DOHH2 (cell line): ENCODE results near the gene EFL1.

Experiments
- H3F3A ChIP-seq: fragments of 200-600 bp; sonication (generic), shearing (Covaris generic); 2 replicates; pipeline ENCODE4 v1.6.0; 2016; ENCODE audit warnings: antibody characterized with exemption, mild to moderate bottlenecking; ENCODE audit not compliant: control insufficient read depth, insufficient read depth
- H3K27ac ChIP-seq: fragments of 200-600 bp; sonication (generic); 2 replicates; pipeline ENCODE4 v1.5.1; 2014; ENCODE audit warnings: low read depth, mild to moderate bottlenecking, low read length, moderate library complexity
- H3K27me3 ChIP-seq: fragments of 200-600 bp; sonication (generic); 2 replicates; pipeline ENCODE4 v1.6.1; 2014; ENCODE audit warnings: mild to moderate bottlenecking, low read length, mixed read lengths; ENCODE audit not compliant: control insufficient read depth
- H3K36me3 ChIP-seq: fragments of 200-600 bp; sonication (generic); 2 replicates; pipeline ENCODE4 v1.6.1; 2014; ENCODE audit warnings: mild to moderate bottlenecking, low read length, moderate library complexity, mixed read lengths; ENCODE audit not compliant: control insufficient read depth
- H3K4me1 ChIP-seq: fragments of 200-600 bp; sonication (generic); 2 replicates; pipeline ENCODE4 v1.6.1; 2014; ENCODE audit warnings: mild to moderate bottlenecking, low read length, mixed read lengths; ENCODE audit not compliant: control insufficient read depth
- H3K4me2 ChIP-seq: fragments of 200-600 bp; sonication (generic); 2 replicates; pipeline ENCODE4 v1.6.0; 2014; ENCODE audit warnings: mild to moderate bottlenecking, low read length, moderate library complexity
- H3K4me3 ChIP-seq: fragments of 200-600 bp; sonication (generic); 2 replicates; pipeline ENCODE4 v1.5.1; 2014; ENCODE audit warnings: mild to moderate bottlenecking, low read length, mixed read lengths
- H3K79me2 ChIP-seq: fragments of 200-600 bp; sonication (generic); 2 replicates; pipeline ENCODE4 v1.6.1; 2014; ENCODE audit warnings: mild to moderate bottlenecking, low read length, mixed read lengths; ENCODE audit not compliant: control insufficient read depth
- H3K9me2 ChIP-seq: fragments of 200-600 bp; sonication (generic); replicated peaks from 2 replicates; pipeline ENCODE4 v1.6.1; 2014; ENCODE audit warnings: mild to moderate bottlenecking, low read length, mixed read lengths; ENCODE audit not compliant: control insufficient read depth
- H3K9me3 ChIP-seq: fragments of 200-600 bp; sonication (generic); 2 replicates; pipeline ENCODE4 v1.6.1; 2014; ENCODE audit warnings: antibody characterized with exemption, low read length, mixed read lengths; ENCODE audit not compliant: control insufficient read depth, insufficient read depth
- H4K20me1 ChIP-seq: fragments of 200-600 bp; sonication (generic); 2 replicates; pipeline ENCODE4 v1.6.0; 2014; ENCODE audit warnings: low read depth, mild to moderate bottlenecking, antibody characterized with exemption, low read length, moderate library complexity; ENCODE audit not compliant: control insufficient read depth, insufficient read depth
- EZH2phosphoT487 ChIP-seq: fragments of 200-600 bp; sonication (generic); IDR thresholded peaks from 2 replicates; pipeline ENCODE4 v1.6.1; 2017; ENCODE audit warnings: borderline replicate concordance, mild to moderate bottlenecking, antibody characterized with exemption, low read length, moderate library complexity, mixed read lengths
- TF ChIP-seq, protein P1 (sequence below): fragments of 200-600 bp; sonication (generic); IDR thresholded peaks from one replicate; pipeline ENCODE4 v1.5.1; 2014; ENCODE audit warnings: antibody characterized with exemption, mild to moderate bottlenecking, low read depth, low read length; ENCODE audit not compliant: poor library complexity, severe bottlenecking

Gene EFL1

DNA sequence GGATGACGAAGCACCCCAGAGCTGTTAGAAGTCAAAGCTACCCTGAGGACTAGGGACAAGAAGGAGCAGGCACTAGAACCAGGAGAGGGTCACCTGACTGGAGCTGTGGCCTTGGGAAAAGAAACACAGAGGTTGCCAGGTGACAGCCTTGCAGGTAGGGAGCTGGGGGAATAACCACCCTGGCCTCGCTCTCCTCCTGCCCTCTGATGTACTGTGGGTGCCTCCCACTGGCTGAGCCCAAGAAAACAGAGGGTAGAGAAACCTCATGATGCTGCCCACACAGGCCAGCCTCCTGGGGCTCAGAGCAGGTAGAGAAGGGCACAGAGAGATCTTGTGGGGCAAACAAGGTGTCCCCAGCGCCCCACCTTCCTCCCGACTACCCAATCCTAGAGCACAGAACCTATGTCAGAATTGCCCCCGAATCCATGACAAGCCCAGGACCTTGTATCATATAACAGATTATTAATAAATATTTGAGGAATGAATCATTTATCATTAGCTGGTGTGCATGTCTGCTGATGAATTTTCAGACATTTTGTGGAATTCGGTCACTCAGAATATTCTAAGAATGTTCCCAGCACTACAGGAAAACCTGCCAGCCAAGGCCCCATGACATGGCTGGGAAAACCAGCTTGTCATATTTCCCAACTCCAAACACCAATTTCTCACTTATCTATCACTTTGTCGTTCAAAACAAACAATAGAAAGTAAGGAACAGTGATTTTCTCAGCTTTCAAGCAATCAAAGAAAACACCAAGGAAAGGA lies 156.9 kb downstream of the EFL1 start:
- Histone ChIP-seq H3K27me3 (no peaks in the 10 kb centered on the region), H3K9me2 (no peaks in the 10 kb centered on the region), H3K27ac (no peak overlapping the region), H3K36me3 (no peaks in the 10 kb centered on the region), H3K9me3 (no peaks in the 10 kb centered on the region), H3F3A (no peaks in the 10 kb centered on the region), H3K4me2 (no peak overlapping the region), H4K20me1 (no peaks in the 10 kb centered on the region), H3K79me2 (no peaks in the 10 kb centered on the region), H3K4me3 (no peak overlapping the region), H3K4me1 (no peaks in the 10 kb centered on the region)
- TF ChIP-seq EZH2phosphoT487: no peak
- TF ChIP-seq, protein P1, sequence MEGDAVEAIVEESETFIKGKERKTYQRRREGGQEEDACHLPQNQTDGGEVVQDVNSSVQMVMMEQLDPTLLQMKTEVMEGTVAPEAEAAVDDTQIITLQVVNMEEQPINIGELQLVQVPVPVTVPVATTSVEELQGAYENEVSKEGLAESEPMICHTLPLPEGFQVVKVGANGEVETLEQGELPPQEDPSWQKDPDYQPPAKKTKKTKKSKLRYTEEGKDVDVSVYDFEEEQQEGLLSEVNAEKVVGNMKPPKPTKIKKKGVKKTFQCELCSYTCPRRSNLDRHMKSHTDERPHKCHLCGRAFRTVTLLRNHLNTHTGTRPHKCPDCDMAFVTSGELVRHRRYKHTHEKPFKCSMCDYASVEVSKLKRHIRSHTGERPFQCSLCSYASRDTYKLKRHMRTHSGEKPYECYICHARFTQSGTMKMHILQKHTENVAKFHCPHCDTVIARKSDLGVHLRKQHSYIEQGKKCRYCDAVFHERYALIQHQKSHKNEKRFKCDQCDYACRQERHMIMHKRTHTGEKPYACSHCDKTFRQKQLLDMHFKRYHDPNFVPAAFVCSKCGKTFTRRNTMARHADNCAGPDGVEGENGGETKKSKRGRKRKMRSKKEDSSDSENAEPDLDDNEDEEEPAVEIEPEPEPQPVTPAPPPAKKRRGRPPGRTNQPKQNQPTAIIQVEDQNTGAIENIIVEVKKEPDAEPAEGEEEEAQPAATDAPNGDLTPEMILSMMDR: no peak

DNA sequence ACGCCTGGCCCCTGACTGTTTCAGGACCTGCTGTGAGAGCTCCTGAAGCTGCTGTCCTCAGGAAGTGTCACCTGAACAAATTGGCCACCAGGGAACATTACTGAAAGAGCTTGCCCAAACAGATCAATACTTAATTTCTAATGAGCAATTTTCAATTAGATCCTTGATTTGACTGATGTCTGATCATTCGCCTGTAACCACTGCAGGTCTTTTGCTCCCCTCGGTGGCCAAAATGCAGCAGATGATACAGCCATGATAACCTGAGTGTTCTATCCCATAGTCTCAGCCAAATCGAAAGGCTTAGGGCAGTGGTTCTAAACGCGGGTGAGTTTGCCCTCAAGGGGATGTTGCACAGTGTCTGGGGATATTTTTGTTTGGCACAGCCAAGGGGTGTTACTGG lies 159.1 kb downstream of the EFL1 start:
- no peaks in the 10 kb centered on the region for H3K79me2 ChIP-seq
- H3K4me1 ChIP-seq: no peaks in the 10 kb centered on the region
- H3K4me2 ChIP-seq: no peak overlapping the region
- no peak overlapping the region for H3K27ac ChIP-seq
- H3K9me3 ChIP-seq: no peaks in the 10 kb centered on the region
- peaks cover 4% of the 10 kb centered on the region; the same call in 1 of the 2 replicates for H3K27me3 ChIP-seq
- no peaks in the 10 kb centered on the region for H4K20me1 ChIP-seq
- no peak for TF ChIP-seq EZH2phosphoT487
- TF ChIP-seq, protein P1: peak; percentile 14
- H3K36me3 ChIP-seq: no peaks in the 10 kb centered on the region
- no peaks in the 10 kb centered on the region for H3K9me2 ChIP-seq
- H3K4me3 ChIP-seq: no peak overlapping the region
- H3F3A ChIP-seq: no peaks in the 10 kb centered on the region

DNA sequence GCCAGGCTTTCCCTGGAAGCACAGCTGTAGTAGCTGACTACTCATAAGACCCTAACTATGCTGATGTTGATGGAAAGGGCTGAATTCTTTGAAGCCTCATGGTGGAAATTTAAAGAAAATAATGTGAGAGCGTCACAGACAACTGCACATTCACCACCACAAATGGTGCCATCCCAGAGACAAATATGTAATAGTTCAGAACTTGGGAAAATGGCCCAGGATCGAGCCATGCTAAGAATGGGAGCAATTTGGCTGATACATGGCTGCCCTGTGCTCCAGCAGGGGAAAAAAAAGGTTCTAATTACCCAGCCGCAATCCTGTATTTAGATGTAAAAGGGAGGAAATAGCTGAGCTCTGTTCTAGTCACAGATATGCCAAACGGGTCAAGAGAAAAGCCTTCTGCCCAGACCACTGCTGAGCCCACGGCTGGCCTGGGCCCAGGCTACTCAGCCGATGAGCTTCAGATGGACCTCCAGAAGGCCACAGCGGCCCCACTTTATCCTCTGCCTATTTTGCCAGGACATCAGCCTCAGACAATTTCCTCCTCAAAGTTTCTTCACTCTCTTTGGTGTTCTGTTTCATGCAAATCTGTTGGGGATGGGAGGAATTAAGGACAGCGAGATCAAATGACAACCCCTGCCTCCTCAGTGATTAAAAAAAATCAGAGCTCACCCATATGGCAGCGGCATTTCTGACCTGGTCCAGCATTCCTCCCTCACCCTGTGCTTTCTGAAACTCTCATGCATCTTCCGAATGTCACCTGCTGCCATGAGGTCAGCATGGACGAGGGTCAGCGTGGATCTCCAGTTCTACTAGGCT lies 162.2 kb downstream of the EFL1 start:
- H3K4me2 ChIP-seq: no peak overlapping the region

More for the DNA sequence above, 162.2 kb downstream of the EFL1 start:
- Histone ChIP-seq H3K27me3 (peaks cover 4% of the 10 kb centered on the region; the same call in 1 of the 2 replicates), H3K36me3 (no peaks in the 10 kb centered on the region), H3K27ac (no peak overlapping the region), H3K4me3 (no peak overlapping the region), H3K4me1 (no peaks in the 10 kb centered on the region), H3K9me2 (no peaks in the 10 kb centered on the region), H4K20me1 (no peaks in the 10 kb centered on the region), H3K9me3 (no peaks in the 10 kb centered on the region), H3F3A (no peaks in the 10 kb centered on the region), H3K79me2 (no peaks in the 10 kb centered on the region)
- TF ChIP-seq, protein P1: no peak
- no peak for TF ChIP-seq EZH2phosphoT487
